Hepatocyte (in vitro differentiated cells): ENCODE results near the gene CASP6. TPM values are rescaled to one million over a fixed set of nuclear protein-coding genes. Genes with fewer than 3 reads are reported as not detected.

Experiments used
- DNase-seq: peaks from one replicate; pipeline ENCODE4 v3.0.0-alpha.2; 2016; ENCODE audit warnings: low spot score
- H2AFZ ChIP-seq: fragments of 200-600 bp; sonication (generic); 2 replicates; pipeline ENCODE4 v1.6.0; 2016; ENCODE audit warnings: antibody characterized with exemption, mild to moderate bottlenecking
- H3K27ac ChIP-seq: fragments of 200-600 bp; sonication (generic); 2 replicates; pipeline ENCODE4 v1.5.1; 2016; ENCODE audit warnings: mild to moderate bottlenecking
- H3K27me3 ChIP-seq: fragments of 200-600 bp; sonication (generic); 2 replicates; pipeline ENCODE4 v1.6.1; 2016
- H3K36me3 ChIP-seq: fragments of 200-600 bp; sonication (generic); replicated peaks from 2 replicates; pipeline ENCODE4 v1.5.1; 2016; ENCODE audit warnings: low read depth; ENCODE audit not compliant: insufficient read depth
- H3K4me1 ChIP-seq: fragments of 200-600 bp; sonication (generic); 2 replicates; pipeline ENCODE4 v1.5.1; 2016; ENCODE audit warnings: mild to moderate bottlenecking, moderate library complexity; ENCODE audit not compliant: insufficient read depth
- H3K4me2 ChIP-seq: fragments of 200-600 bp; sonication (generic); 2 replicates; pipeline ENCODE4 v1.6.0; 2016
- H3K4me3 ChIP-seq: fragments of 200-600 bp; sonication (generic); 2 replicates; pipeline ENCODE4 v1.5.1; 2016; ENCODE audit warnings: mild to moderate bottlenecking
- H3K79me2 ChIP-seq: fragments of 200-600 bp; sonication (generic); 2 replicates; pipeline ENCODE4 v1.6.0; 2017; ENCODE audit warnings: mild to moderate bottlenecking
- H3K9me2 ChIP-seq: fragments of 200-600 bp; sonication (generic); replicated peaks from 2 replicates; pipeline ENCODE4 v1.6.0; 2017; ENCODE audit warnings: mild to moderate bottlenecking; ENCODE audit not compliant: insufficient read depth
- H3K9me3 ChIP-seq: fragments of 200-600 bp; sonication (generic); 2 replicates; pipeline ENCODE4 v1.5.1; 2016; ENCODE audit warnings: low read depth, mild to moderate bottlenecking
- H4K20me1 ChIP-seq: fragments of 200-600 bp; sonication (generic); 2 replicates; pipeline ENCODE4 v1.6.0; 2016; ENCODE audit warnings: mild to moderate bottlenecking; ENCODE audit not compliant: insufficient read depth, poor library complexity, severe bottlenecking
- EZH2 ChIP-seq: fragments of 200-600 bp; sonication (generic); IDR thresholded peaks from 2 replicates; pipeline ENCODE4 v1.6.1; 2016; ENCODE audit warnings: antibody characterized with exemption, mild to moderate bottlenecking, borderline replicate concordance
- EZH2phosphoT487 ChIP-seq: fragments of 200-600 bp; sonication (generic); IDR thresholded peaks from one replicate; pipeline ENCODE4 v1.6.1; 2018; ENCODE audit warnings: antibody characterized with exemption, mild to moderate bottlenecking, low read depth, moderate library complexity; ENCODE audit not compliant: unreplicated experiment, severe bottlenecking
- WGBS: methylation state at CpG from one replicate; pipeline ENCODE4 v1.1.6; 2016; ENCODE audit warnings: low lambda C conversion rate; ENCODE audit errors: missing lambda C conversion rate; 5-methylcytosine and 5-hydroxymethylcytosine counted together
- polyA plus RNA-seq: library from polyadenylated mRNA; unstranded; fragments of >200 nt; fragmentation: Nextera tagmentation; extraction: Ambion mirVana; gene quantifications from 2 replicates; pipeline ENCODE4 v1.2.1, GENCODE V29; 2016
- total RNA-seq: library from RNA; depleted of rRNA; stranded (reverse); fragments of >200 nt; gene quantifications from 2 replicates; pipeline ENCODE4 v1.2.3, GENCODE V29; 2014
- TF ChIP-seq, protein P1 (sequence below): fragments of 200-600 bp; sonication (generic); IDR thresholded peaks from 2 replicates; pipeline ENCODE4 v1.5.1; 2016; ENCODE audit warnings: antibody characterized with exemption, mild to moderate bottlenecking; ENCODE audit not compliant: poor library complexity

CASP6 gene
- total and polyA plus RNA-seq, 2 experiments from 2014 or later, result 78.4 to 83.4 TPM

DNA sequence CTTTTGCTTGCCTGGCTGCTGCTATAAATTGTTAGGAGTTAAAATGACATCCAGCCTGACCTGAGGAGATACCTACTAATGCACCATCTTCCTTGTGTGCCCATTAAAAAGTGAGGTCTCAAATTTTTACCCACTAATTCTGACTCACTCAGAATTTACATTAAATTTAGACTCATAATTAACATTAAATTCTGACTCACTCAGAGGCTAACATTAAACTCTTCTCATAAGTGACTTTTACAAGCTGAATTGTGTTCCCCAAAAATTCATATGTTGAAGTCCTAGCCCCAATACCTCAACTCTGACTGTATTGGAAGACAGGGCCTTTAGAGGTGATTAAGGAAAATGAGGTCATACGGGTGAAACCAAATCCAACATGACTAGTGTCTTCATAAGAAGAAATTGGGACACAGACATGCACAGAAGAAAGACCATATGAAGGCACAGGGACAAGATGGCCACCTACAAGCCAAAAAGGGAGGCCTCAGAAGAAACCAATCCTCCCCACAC, 11.8 kb downstream of the CASP6 start:
- H3K36me3 ChIP-seq, result no peaks in the 10 kb centered on the region
- TF ChIP-seq EZH2, result no peak
- TF ChIP-seq EZH2phosphoT487, result no peak
- TF ChIP-seq, protein P1, sequence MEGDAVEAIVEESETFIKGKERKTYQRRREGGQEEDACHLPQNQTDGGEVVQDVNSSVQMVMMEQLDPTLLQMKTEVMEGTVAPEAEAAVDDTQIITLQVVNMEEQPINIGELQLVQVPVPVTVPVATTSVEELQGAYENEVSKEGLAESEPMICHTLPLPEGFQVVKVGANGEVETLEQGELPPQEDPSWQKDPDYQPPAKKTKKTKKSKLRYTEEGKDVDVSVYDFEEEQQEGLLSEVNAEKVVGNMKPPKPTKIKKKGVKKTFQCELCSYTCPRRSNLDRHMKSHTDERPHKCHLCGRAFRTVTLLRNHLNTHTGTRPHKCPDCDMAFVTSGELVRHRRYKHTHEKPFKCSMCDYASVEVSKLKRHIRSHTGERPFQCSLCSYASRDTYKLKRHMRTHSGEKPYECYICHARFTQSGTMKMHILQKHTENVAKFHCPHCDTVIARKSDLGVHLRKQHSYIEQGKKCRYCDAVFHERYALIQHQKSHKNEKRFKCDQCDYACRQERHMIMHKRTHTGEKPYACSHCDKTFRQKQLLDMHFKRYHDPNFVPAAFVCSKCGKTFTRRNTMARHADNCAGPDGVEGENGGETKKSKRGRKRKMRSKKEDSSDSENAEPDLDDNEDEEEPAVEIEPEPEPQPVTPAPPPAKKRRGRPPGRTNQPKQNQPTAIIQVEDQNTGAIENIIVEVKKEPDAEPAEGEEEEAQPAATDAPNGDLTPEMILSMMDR, result no peak
- no peaks in the 10 kb centered on the region for H3K27me3 ChIP-seq
- no peak overlapping the region for H3K4me2 ChIP-seq
- no peaks in the 10 kb centered on the region for H3K9me2 ChIP-seq
- H2AFZ ChIP-seq, result no peak overlapping the region
- no peak overlapping the region for H3K4me3 ChIP-seq
- H3K79me2 ChIP-seq, result no peaks in the 10 kb centered on the region
- H4K20me1 ChIP-seq, result peaks cover 2% of the 10 kb centered on the region
- 93% methylated on average over 1 of the region's 1 CpG for WGBS
- no peak for DNase-seq
- H3K9me3 ChIP-seq, result no peaks in the 10 kb centered on the region
- no peak overlapping the region for H3K27ac ChIP-seq
- H3K4me1 ChIP-seq, result no peaks in the 10 kb centered on the region

DNA sequence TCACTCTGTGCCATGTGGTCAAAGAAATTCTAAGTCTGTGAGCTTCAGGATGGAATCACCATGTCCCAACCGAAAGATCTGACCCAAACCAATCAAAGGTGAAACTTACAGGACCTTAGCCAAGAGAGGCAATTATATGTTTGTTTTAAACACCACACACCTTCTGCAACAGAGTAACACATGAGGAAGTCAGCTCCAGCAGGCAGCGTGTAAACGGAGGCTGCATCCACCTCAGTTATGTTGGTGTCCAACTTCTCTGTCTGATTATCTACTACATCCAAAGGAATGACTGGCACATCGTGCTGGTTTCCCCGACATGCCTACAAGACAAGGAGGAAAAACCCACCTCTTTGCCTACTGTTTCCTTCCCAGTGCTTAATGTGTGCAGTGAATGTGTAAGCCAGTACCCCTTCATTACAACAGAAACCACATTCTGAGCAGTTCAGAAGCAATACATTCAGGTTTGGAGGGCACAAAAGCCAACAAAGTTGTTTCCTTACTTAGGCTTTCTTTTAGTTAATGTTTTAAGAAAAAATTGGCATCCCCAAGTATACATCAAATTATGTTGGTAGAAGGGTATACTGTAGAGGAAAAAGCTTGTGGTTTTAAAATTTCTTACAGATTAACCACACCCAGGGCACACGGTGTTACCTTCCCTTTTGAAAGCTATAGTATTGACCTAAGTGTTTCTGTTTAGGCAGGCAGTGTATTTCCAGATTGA, 12.4 kb downstream of the CASP6 start:
- Histone ChIP-seq H3K4me2 (no peak overlapping the region), H3K9me3 (no peaks in the 10 kb centered on the region), H3K27ac (no peak overlapping the region), H2AFZ (no peak overlapping the region), H3K9me2 (no peaks in the 10 kb centered on the region), H3K36me3 (no peaks in the 10 kb centered on the region), H4K20me1 (peaks cover 2% of the 10 kb centered on the region), H3K4me1 (no peaks in the 10 kb centered on the region), H3K27me3 (no peaks in the 10 kb centered on the region), H3K4me3 (no peak overlapping the region), H3K79me2 (no peaks in the 10 kb centered on the region)
- 96% methylated on average over 6 of the region's 6 CpGs for WGBS
- no peak for DNase-seq
- TF ChIP-seq, protein P1, result no peak
- TF ChIP-seq EZH2 (no peak), EZH2phosphoT487 (no peak)

DNA sequence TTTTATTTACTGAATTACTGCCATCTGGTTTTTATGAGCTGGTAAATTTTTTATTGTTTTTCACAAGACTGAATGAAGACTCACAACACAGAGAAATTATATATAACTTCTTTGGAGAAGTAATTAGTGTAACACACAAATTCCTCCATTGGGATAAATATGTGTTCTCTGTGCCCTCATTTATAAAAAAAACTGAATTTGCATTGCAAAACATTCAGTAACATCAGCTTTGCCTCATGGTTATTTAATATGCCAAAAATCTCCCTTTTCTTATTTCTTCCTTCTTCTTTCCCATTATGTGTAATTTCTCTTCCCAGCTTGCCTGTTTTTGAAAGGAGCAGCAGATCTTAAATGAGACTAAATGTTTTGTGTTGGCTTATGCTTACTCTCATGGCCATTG, 18.5 kb downstream of the CASP6 start:
- Histone ChIP-seq H3K4me3 (no peak overlapping the region), H3K27me3 (no peaks in the 10 kb centered on the region), H3K79me2 (no peaks in the 10 kb centered on the region), H3K4me1 (no peaks in the 10 kb centered on the region), H2AFZ (no peak overlapping the region), H3K27ac (no peak overlapping the region), H3K9me2 (no peaks in the 10 kb centered on the region), H4K20me1 (no peaks in the 10 kb centered on the region), H3K36me3 (no peaks in the 10 kb centered on the region), H3K4me2 (no peak overlapping the region), H3K9me3 (no peaks in the 10 kb centered on the region)
- DNase-seq, result no peak
- TF ChIP-seq, protein P1, result no peak
- TF ChIP-seq EZH2phosphoT487 (no peak), EZH2 (no peak)
